ENCODE data around the gene ZNF469.
"Not testable (repeated sequence)": the region's sequence is repeated elsewhere in the genome, so short reads cannot be mapped to it uniquely, and the experiment has no call there.

The ZNF469 gene

DNA sequence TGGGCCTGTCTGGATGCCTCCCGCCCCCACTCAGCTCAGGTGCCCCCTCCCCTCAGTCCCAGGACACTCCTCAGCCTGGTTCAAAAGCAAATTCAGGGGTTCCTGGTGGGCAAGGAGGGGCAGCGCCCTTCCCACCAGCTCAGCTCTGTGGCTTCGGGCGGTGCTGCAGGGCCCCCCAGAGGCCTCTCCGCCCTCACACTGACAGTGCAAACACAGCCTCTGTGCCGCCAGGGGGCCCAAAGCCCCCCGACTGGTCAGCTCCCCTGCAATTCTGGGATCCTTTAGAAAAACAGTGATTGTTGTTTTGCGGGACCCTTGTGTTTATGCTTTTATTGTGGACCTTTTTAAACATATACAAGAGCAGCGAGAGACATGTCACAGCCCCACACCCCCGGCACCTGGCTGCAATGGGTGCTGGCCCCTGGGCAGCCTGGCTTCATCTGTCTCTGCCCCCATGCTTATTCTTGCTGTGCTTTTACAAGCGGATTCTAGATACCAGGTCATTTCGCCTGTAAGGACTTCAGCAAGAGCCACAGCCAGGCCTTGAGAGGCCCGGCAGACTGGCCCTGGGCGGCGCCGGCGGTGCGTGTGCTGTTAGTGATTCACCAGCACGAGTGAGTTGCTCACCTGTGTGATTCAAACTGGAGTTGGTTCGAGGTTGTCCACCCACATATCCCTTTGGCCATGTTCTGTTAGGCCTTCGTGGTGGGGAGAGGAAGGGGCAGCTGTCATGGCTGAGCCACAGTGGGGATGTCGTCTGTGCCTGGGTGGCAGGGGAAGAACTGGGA is 21.2 kb downstream of the ZNF469 start:
- Mint-ChIP-seq H3K27me3 (no peaks in the 10 kb centered on the region), H3K9me3 (no peaks in the 10 kb centered on the region), H3K4me1 (peaks cover 7% of the 10 kb centered on the region), H3K36me3 (no peaks in the 10 kb centered on the region), H3K27ac (no peak overlapping the region), H3K4me3 (no peak overlapping the region)

DNA sequence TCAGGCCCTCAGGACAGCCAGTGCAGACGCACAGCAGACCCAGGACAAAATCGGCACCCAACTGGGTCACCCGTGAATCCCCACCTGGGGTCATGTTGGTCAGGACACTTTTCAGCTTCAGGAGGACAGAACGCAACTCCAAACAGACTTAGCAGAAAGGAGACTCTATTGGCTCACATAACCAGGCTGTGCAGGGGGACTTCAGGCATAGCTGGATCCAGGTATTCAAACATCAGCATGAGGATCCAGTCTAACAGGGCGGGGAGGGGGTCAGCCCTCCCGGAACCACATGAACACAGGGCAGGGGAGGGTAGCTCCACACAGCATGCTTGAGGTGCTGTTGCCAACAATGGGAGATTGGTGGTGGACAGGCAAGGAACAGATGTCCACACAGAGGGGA is 22.0 kb downstream of the ZNF469 start:
- H3K4me3 Mint-ChIP-seq = no peak overlapping the region
- no peak overlapping the region for H3K27ac Mint-ChIP-seq
- H3K9me3 Mint-ChIP-seq = no peaks in the 10 kb centered on the region
- no peaks in the 10 kb centered on the region for H3K27me3 Mint-ChIP-seq
- H3K4me1 Mint-ChIP-seq = peaks cover 7% of the 10 kb centered on the region
- no peaks in the 10 kb centered on the region for H3K36me3 Mint-ChIP-seq

DNA sequence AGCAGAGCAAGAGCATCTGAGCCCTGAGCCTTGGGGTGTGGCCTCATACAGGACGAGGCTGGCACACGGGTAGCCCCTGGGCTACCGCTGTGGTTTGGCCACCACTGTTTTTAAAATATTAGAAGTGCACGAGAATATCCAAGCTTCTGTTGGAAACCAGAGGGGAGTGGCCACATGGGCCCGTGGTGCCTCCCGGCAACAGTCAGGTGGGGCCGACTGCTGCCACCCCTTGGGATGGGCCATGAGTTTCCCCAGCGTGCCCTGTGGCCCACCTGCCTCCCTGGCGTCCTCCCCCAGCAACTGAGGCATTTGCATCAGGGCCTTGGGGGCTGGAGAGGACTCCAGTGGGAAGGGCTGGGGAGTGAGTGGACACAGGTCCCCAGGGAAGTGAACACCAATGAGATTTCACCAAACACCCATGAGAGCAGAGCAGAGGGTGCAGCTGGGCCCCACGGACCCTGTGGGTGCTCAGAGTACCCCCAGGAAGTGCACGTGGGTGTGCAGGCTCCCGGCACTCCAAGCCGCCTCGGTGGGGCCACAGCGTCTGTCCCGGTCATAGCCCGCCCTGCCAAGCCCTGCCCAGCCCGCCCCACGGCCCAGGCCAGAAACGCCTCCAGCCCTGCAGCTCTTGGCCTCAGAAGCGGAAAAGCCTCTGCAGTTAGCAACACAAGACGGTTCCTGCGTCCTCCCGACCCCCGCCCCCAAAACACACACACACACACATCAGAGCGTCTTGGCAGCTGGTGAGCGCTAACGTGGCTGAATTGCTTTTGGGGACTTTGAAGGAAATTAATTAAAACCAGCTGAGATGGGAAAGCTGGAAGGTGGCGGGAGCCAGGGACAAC is 22.7 kb downstream of the ZNF469 start:
- Mint-ChIP-seq H3K9me3 (no peaks in the 10 kb centered on the region), H3K27ac (no peak overlapping the region), H3K4me3 (no peak overlapping the region), H3K4me1 (peaks cover 7% of the 10 kb centered on the region), H3K36me3 (no peaks in the 10 kb centered on the region), H3K27me3 (no peaks in the 10 kb centered on the region)

DNA sequence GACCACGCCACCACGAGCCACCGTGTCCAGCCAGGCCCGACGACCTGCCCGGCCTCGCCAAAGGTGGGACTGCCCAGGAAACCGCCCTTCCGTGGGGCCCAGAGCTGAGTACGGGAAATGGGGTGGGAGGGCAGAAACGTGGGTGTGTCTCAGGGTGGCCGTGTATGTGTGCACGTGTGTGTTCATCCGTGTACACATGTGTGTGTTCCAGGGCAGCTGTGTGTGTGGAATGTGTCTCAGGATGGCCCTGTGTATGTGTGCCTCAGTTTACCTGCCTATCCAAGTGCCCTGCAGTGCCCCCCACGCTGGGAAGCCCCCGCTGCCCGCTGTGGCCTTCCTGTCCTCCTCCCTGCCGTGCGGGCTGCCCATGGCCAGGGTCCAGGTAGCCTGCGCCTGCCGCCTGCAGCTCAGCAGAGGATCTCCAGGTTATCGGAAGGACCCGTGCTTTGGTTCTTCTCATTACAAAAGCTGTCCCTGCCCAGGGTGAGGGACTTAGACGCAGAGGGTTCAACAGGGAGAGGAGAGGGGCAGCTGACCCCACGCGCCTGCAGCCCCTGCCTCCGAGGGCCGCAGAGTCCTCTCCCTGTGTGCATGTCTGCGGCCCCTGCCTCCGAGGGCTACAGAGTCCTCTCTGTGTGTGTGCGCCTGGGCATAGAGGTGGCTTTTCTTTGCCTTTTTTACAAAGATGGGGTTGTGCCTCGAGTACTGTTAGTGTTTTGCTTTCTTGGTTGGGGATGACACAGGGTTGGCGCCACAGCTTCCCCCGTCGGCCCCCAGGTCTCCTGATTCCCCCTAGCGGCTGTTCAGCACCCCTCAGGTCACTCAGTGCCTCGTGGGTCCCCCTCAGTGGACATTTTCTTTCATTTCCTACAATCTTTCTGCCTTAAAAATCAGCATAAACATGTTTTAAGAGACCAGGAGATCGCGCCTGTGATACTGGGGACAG is 23.6 kb downstream of the ZNF469 start:
- Mint-ChIP-seq H3K27ac (no peak overlapping the region), H3K27me3 (no peaks in the 10 kb centered on the region), H3K4me3 (no peak overlapping the region), H3K36me3 (no peaks in the 10 kb centered on the region), H3K9me3 (no peaks in the 10 kb centered on the region), H3K4me1 (peaks cover 7% of the 10 kb centered on the region)

DNA sequence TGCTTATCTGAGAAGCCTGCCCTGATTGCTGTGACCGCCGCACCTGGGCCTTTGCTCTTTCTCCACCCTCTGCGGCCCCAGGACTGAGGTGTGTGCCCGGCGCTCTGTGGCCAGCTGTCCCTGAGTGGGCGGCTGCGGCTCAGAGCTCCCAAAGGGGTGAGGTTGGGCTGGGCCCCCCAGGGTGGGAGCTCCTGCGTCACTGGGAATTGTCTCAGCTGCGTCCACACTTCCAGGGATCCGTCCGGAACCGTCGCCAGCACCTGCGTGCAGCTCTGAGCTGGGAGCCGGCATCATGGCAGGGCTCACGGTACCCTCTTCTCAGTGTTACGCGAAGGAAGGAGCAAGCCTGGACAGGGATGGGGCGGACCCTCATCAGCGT is 24.3 kb downstream of the ZNF469 start:
- peaks cover 7% of the 10 kb centered on the region for H3K4me1 Mint-ChIP-seq
- no peaks in the 10 kb centered on the region for H3K27me3 Mint-ChIP-seq
- H3K36me3 Mint-ChIP-seq = no peaks in the 10 kb centered on the region
- H3K9me3 Mint-ChIP-seq = no peaks in the 10 kb centered on the region
- no peak overlapping the region for H3K27ac Mint-ChIP-seq
- no peak overlapping the region for H3K4me3 Mint-ChIP-seq

DNA sequence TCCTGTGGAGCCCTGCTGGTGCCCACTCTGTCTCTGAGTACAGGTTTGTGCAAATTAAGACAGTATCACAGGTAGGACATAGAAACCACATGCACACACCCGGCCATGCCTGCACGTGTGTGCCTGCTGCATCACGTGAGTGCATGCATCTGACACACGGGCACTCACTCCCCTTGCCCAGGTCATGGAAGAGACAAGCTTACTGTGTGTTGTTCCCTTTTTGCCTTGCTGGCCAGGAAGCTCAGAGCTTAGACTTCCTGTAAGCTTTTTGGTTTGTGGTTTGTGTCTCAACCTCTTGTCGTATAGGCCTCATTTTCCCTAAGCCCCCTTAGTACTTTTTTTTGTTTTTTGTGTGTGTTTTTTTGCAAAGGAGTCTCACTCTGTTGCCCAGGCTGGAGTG is 25.0 kb downstream of the ZNF469 start:
- H3K4me1 Mint-ChIP-seq = peaks cover 7% of the 10 kb centered on the region
- H3K36me3 Mint-ChIP-seq = no peaks in the 10 kb centered on the region
- no peak overlapping the region for H3K4me3 Mint-ChIP-seq

DNA sequence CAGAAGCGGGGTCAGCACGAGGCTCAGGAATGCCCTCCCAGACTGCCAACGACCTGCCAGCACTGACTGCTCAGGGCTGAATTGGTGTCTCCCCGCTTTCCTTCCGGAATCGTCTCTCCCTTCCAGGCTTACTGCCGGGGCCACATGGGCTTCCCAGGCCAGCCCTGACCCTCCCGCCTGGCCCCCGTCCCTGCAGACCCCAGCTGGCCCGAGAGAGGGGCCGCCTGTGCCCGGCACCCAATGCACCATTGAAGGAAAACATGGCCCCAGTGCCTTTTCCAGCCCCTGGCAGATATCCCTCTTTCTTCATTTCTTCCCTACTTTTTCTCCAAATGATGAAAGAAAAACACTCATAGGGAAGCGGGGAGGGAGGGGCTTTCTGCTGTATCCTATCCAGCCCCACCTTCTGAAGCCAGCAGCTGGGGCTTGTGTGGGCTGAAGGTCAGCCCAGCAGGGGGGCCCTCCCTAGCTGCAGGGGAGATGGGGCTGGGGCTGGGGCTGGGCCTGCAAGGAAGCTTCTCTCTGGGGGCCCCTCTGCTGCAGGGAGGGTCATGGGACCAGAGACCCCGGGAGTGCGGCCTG is 25.9 kb downstream of the ZNF469 start:
- Mint-ChIP-seq H3K4me1 (peaks cover 7% of the 10 kb centered on the region), H3K9me3 (no peaks in the 10 kb centered on the region), H3K4me3 (no peak overlapping the region), H3K27ac (no peak overlapping the region), H3K27me3 (no peaks in the 10 kb centered on the region), H3K36me3 (no peaks in the 10 kb centered on the region)

More for the DNA sequence above, 25.0 kb downstream of the ZNF469 start:
- Mint-ChIP-seq H3K27ac (no peak overlapping the region), H3K27me3 (no peaks in the 10 kb centered on the region), H3K9me3 (no peaks in the 10 kb centered on the region)

DNA sequence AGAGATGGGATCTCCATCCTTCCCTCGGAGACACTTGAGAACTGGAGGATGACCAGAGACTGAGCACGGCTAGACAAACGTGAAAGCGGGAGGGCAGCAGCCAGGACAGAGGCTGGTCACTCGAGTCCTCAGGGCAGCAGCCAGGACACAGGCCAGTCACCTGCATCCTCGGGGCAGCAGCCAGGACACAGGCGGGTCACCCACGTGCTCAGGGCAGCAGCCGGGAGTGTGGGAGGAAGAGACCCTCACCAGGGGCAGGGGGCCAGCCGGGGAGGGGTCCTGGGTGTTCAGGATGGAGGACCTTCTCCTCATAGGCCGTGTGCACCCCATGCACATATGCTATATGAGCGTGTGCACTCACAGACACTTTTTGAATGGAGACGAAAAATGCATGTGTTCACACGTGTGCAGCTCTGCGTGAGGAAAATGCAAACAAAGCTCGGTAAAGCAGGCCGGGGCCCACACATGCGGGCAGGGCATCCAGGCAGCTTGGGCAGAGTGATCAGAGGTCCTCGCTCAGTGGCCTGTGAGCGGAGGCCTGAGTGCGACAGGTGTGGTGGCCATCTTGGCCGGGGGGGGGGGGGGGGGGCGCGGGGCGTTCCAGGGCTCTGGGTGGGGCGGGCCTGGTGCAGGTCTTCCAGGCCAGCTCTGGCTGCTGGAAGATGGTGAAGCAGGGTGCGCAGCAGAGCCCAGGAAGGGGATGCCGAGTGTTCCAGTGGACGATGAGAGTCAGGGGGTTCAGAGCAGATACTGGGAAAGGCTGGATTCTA is 26.7 kb downstream of the ZNF469 start:
- Mint-ChIP-seq H3K27ac (peak overlapping the region; percentile 49), H3K4me1 (peaks cover 7% of the 10 kb centered on the region), H3K9me3 (no peaks in the 10 kb centered on the region), H3K4me3 (no peak overlapping the region), H3K36me3 (no peaks in the 10 kb centered on the region), H3K27me3 (no peaks in the 10 kb centered on the region)

DNA sequence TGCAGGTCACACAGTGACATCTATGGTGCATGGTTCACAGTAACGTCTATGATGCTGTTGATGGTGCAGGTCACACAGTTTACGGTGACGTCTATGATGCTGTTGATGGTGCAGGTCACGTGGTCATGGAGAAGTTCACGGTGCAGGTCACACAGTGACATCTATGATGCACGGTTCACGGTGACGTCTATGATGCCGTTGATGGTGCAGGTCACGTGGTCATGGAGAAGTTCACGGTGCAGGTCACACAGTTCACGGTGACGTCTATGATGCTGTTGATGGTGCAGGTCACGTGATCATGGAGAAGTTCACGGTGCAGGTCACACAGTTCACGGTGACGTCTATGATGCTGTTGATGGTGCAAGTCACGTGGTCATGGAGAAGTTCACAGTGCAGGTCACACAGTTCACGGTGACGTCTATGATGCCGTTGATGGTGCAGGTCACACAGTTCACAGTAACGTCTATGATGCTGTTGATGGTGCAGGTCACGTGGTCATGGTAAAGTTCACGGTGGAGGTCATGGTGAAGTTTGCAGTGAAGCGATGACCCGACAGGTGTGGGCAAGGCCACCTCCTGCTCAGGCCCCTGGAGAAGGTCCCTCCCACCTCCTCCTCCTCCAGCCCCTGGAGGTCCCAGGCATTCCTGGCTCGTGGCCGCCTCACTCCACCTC is 27.7 kb downstream of the ZNF469 start:
- H3K27ac Mint-ChIP-seq, H3K4me1 Mint-ChIP-seq, H3K36me3 Mint-ChIP-seq, H3K9me3 Mint-ChIP-seq, H3K4me3 Mint-ChIP-seq, H3K27me3 Mint-ChIP-seq: not testable (repeated sequence)

DNA sequence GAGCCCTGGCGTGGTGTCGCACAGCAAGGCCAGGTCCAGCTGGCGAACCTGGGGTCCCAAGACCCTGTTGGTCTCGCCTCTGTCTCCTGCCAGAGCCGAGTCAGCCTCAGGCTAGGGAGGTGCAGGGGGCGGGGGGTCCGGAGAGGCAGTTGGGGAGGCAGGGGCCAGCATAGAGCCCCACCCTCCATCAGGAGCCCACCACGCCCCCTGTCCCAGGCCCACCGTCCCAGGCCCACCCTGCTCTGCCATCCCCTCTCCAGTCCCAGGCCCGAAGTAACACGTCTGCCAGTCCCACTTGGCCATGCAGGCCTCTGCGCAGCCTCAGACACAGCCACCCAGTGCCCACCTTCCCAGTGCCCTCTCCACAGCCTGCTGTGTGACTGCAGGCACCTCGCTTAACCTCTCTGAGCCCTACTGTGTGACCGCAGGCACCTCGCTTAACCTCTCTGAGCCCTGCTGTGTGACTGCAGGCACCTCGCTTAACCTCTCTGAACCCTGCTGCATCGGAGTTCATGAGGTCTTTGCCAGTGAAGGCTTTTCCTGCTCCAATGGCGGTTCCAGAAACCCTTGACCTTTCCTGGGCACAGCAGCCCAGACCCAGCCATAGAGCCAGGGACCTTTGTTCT is 29.3 kb downstream of the ZNF469 start:
- Mint-ChIP-seq H3K4me1 (peaks cover 7% of the 10 kb centered on the region), H3K9me3 (no peaks in the 10 kb centered on the region), H3K4me3 (no peak overlapping the region), H3K27ac (no peak overlapping the region), H3K27me3 (no peaks in the 10 kb centered on the region), H3K36me3 (no peaks in the 10 kb centered on the region)

DNA sequence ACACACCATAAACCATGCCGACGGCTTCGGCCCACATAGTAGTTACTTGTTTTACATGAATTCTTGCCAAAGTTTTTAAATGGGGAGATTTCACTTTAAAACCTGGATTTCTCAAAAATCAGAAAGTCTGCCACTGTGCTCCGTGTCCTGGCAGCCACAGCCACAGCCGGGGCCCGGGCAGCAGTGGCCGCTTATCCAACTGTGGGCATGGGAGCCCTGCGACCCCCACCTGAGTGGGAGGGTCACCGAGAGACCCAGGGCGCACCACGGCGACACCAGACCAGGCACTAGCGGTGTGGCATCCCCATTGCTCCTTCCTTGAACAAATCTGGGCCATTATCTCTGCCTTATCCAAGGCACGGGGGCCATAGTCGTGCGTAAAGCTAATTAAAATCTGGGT is 30.0 kb downstream of the ZNF469 start:
- Mint-ChIP-seq H3K4me1 (peaks cover 4% of the 10 kb centered on the region), H3K9me3 (no peaks in the 10 kb centered on the region), H3K27ac (no peak overlapping the region), H3K27me3 (no peaks in the 10 kb centered on the region), H3K36me3 (no peaks in the 10 kb centered on the region), H3K4me3 (no peak overlapping the region)

DNA sequence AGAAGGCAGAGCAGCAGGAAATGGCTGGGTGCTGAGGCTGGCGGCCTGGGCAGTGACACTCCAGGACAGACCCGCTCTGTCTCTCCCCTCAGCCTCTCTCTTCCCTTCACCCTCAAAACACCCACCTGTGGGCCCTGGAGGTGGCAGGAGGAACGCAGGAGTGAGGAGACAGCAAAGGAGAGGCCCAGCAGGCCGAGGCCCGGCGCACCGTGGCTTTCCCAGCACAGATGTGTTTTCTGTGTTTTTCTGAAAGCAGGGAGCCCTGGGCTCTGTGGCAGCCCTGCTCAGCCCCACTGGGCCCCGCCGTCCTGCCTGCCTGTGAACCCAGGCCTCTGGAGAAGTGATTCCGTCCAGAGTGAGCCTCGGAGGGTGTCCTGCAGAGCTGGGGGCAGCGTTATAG is 30.5 kb downstream of the ZNF469 start:
- Mint-ChIP-seq H3K4me1 (no peaks in the 10 kb centered on the region), H3K27me3 (no peaks in the 10 kb centered on the region), H3K9me3 (no peaks in the 10 kb centered on the region), H3K4me3 (no peak overlapping the region), H3K27ac (no peak overlapping the region), H3K36me3 (no peaks in the 10 kb centered on the region)

DNA sequence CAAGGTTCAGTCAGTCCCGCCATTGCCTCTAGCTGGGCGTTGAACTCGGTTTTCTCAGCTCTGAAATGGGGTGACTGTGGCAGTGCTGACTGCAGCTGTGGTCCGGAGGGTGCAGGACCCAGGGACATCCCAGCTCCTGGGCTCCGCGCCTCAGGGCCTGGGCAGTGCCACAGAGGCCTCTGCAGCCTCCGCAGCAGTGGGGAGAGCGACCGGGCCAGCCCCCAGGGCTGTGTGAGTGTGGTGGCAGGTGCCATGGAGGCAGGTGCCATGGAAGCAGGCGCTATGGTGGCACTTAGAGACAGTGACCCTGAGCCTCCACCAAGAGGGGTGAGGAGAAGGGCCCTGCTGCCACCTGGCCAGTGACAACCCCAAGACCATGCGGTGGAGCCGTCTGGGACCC is 30.9 kb downstream of the ZNF469 start:
- Mint-ChIP-seq H3K4me3 (no peak overlapping the region), H3K36me3 (no peaks in the 10 kb centered on the region), H3K9me3 (no peaks in the 10 kb centered on the region), H3K4me1 (no peaks in the 10 kb centered on the region), H3K27me3 (peaks cover 2% of the 10 kb centered on the region), H3K27ac (no peak overlapping the region)
